Epidermal melanocyte (primary cell): Measurements from ENCODE around the gene CD86.
"Not testable (repeated sequence)": the region's sequence is repeated elsewhere in the genome, so short reads cannot be mapped to it uniquely, and the experiment has no call there.

Experiments
- DNase-seq: peaks from one replicate; pipeline ENCODE4 v3.0.0; 2011; ENCODE audit warnings: low spot score; ENCODE audit not compliant: insufficient read length

The CD86 gene, protein sequence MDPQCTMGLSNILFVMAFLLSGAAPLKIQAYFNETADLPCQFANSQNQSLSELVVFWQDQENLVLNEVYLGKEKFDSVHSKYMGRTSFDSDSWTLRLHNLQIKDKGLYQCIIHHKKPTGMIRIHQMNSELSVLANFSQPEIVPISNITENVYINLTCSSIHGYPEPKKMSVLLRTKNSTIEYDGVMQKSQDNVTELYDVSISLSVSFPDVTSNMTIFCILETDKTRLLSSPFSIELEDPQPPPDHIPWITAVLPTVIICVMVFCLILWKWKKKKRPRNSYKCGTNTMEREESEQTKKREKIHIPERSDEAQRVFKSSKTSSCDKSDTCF

DNA sequence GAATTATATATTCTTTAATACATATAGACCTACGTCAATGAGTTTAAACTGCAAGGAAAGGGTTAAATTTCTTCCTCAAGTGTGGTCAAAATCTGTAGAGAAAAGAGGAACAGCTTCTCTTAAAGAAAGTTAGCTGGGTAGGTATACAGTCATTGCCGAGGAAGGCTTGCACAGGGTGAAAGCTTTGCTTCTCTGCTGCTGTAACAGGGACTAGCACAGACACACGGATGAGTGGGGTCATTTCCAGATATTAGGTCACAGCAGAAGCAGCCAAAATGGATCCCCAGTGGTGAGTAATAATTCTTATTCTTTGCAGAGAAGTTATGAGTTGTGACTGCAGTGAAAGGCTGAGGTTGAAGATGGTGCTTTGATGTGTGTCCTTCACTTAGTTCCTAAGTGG lies at the start of gene CD86:
Gene CD86, plus strand, starts transcription at position 148 of the 400 bp plus-strand sequence. Its CDS starts 128 bp downstream, at position 276.
- no peak for DNase-seq

DNA sequence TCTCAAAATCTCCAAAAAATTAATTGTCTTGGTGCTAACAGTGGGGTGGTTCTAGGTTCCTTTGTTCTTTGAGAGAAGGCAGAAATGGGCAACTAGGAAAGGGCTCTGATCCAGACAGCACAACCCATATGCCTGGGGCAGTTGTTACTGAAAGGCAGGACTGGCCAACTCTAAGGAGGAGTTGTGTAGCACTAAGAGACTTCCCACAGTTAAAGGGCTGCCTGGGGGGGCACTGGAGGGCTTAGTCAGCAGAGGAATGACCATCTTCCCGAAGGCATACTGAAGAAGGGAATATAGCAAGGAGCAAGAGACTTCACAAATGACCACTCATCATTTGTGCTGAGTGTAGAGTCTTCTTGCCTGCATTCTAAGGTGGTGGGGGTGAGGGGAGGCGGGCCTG lies 48.9 kb upstream of the CD86 start:
- no peak for DNase-seq

DNA sequence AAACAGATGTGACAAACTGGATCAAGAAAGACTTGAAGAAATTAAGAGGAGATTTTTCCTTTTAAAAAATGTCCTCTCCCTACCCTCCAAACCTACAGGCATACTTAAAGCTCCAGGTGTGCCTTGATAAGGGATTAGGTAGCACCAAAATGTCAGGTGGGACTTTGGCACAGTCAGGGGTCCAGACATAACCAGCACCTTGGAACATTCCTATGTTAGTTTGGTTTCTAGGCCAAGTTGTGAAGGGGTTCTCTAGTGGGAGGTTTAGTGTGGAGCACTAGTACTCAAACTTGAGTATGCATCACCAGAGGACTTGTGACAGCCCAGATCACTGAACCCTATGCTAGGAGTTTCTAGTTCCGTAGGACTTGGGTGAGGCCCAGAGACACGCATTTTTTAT lies 47.0 kb upstream of the CD86 start:
- no peak for DNase-seq

DNA sequence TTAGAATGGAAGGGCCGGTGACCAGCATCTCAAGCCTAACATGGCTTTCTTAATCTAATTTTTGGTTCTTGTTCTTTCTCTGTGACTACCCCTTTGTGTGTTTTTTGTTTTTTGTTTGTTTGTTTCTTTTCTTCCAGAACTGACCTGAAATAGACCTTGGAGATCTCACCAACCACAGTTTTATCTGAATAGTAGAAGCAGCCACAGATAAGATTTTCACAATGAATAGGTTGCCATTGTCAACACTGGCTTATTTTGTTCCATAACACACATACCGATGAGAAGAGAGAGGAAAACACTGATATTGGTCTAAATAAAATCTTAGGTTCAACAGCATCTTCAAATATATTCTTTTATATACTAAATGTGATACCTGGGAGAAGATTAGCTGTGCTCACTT lies 44.7 kb upstream of the CD86 start:
- DNase-seq, result no peak

DNA sequence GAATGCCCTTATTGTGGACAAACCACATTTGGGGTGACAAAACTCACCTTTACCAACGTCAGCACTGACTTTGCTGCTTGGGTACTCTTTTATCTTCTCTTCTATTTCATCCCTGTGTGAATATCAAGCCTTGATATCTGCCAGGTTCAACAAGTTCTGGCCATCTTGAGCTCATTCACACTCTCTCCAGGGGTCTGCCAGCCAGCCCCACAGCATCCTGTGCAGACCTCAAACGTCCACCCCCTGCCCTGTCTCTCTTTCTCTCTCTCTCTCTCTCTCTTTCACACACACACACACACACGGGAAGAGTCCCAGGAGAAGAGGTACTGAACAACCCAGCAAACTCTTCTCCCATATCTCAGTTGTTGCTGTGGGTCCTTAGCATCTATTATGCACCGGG lies 43.8 kb upstream of the CD86 start:
- DNase-seq, result no peak

DNA sequence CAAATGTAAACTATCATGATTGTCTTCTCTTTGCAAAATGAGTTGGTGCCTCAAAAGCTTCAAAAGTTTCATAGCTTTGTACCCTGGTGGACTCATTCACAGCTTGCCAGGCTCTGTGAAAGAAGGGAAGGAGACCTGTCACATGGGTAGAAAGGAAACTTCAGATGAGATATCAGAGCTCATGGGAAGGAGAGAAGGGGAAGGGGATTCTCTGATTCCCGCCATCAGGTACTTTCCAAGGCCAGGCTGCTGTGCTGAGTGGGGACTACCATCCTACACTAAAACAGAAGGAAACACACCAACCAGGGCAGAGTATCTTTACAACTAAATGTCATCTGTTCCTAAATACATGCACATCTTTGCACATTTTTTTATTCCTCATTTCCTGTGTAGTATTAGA lies 42.3 kb upstream of the CD86 start:
- no peak for DNase-seq

DNA sequence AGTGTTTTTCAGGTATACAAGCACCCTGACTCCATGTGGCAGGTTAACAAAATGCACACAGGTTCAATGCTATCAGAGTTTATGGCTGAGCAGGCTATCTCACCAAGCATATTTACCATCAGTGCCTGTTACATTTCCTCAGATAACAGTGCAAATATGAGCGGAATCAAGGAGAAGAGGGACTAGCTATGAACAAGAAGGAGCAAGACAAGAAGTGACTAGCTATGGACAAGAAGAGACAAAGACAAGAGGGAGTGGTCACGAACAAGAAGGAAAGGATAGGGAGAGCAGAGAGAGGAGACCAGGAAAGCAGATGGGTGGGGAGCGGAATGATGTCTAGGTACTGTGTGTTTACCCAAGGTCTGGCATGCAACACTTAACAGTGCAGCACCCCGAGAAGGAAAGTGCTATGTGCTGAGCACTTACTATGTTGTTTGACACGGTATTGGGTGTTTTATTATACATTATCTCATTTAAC lies 41.7 kb upstream of the CD86 start:
- DNase-seq, result no peak

DNA sequence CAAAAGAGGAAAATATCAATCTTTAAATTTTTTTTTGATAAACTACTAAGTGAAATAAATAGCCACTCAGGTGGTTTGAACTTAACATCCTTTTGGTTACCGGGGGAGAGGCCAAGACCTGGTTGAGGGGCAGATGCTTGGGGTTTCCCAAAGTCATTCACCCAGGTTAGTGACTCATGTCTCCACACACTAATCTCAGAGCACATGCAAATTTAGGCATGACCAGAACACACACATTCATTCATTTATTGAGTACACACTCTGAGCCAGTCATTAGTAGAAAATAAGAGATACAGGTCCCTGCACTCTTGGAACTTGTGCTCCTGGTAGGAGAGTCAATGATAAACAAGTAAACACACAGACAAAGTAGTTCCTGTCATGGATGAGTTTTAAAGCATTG lies 40.4 kb upstream of the CD86 start:
- no peak for DNase-seq

DNA sequence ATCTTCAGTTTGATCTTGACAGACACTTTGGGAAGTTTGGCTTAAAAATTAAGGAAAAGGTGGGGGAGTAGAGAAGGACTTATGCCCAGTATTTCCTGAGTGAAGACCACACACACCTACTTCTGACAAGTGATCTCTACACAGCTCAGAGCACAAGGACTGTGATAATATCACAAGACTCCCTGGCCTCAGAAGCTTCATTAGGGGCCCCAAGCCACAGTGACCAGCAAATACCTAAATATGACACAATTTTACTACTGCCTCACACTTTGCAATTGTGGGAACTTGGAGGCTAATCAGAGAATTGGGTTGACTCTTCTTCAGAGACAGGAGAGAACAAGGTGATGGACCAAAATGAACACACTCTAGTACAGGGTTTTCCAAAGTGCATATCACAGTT lies 35.7 kb upstream of the CD86 start:
- no peak for DNase-seq

DNA sequence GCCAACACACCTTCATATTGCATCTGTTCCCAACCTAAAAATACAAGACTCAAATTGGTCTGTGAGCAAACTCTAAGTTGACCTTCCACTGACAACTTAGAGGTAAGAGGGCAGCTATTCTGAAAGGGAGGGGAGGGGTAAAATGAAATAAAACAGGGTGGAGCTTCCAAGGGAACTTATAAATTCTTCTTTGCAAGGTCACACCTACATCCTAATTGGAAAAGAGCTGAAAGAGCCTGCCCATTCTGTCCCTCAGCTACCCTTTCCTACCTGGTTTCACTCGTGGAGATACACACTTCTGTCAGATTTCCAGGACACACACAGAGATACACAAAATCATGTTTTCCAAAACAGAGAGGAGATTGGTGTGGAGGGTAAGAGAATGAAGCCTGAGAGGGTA lies 34.1 kb upstream of the CD86 start:
- DNase-seq, result no peak

DNA sequence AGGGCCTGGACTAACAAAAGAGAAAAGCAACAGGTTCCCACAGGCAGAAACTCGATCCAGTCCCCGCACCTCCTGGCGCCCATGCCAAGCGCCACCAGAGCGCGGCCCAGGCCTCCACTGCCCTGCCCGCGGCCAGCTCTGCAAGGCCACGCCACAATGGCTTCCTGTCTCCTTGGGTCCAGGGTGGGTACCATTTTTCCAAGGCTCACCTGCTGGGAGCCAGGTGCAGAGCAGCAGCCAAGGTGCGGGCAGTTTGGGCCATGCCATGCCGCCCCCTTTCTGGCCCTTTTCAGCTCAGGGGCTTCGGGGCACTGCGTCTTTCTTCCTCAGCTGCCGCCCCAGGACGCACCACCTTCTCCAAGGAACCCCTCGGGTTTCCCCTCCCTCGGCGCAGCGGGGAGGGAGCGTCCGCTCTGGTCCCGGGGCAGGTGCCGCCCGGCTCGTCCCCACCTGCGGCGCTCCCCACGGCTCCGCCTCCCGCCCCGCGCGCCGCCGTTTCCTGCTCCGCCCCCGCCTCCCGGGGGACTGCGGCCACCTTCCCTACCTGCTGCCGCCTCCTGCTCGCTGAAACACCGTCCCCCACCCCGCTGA lies 33.3 kb upstream of the CD86 start, which contains the start of gene ILDR1:
Gene ILDR1, minus strand, starts transcription at position 437 of the 591 bp plus-strand sequence. Its CDS starts 170 bp downstream, at position 267.
- DNase-seq, result no peak

DNA sequence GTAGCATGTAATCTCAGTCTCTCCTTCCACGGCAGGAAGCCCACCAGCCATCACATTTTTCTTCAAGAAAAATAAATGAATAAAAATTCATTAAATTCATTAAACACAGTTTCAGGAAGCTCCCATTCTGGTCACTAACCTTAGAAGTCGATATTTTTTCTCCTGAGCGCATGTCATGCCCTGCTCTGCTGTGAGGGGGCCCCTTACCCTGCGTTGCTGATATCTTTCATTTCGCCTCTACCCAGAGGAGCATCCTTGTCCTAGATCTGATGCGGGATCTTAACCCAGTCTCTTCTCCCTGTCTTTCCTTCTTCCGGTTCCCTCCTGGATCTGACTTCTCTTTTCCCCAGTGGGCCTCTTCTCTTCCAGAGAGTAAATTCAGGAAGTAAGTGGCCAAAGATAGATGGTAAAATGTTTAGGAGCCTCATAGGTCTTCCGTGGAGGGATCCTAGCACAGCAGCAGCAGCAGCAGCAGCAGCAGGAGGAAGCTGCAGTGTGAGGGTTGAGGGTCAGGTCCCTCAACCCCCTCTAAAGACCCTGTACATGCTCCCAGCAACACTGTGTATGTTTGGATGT lies 31.7 kb upstream of the CD86 start:
- DNase-seq, result no peak

DNA sequence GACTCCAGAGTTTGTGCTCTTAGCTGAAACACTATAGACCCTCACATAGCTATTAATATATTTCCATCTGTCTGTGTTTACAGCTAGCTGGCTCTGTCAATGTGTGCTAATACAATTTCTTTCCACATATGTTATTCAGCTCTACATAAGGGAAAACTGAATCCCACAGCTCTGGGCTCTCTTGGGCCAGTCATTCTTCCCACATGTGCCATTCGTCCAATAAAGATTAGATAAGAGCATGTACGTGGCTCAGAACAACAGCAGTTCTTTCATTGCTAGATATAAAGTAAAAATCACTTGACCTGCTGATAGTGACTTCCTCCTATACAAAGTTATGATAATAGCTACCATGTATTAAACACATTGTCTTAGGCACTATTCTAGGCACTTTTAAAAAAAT lies 30.4 kb upstream of the CD86 start:
- no peak for DNase-seq

DNA sequence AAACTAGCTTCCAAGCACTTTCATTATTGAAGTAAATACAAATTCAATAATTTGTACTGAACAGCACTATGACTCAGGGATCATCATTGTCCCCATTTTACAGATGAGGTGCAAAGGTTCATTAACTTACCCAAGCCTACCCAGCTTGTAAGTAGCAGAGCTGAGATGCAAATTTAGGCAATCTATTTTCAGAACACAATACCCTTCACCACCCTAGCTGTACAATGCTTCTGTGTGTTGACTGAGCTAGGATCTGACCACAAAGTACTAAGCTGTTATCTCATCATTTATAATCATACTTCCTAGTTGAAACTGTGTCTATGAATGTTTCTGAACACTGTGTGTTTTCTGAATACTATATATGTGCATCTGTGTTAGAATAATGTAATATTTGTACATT lies 29.9 kb upstream of the CD86 start:
- DNase-seq, result no peak

DNA sequence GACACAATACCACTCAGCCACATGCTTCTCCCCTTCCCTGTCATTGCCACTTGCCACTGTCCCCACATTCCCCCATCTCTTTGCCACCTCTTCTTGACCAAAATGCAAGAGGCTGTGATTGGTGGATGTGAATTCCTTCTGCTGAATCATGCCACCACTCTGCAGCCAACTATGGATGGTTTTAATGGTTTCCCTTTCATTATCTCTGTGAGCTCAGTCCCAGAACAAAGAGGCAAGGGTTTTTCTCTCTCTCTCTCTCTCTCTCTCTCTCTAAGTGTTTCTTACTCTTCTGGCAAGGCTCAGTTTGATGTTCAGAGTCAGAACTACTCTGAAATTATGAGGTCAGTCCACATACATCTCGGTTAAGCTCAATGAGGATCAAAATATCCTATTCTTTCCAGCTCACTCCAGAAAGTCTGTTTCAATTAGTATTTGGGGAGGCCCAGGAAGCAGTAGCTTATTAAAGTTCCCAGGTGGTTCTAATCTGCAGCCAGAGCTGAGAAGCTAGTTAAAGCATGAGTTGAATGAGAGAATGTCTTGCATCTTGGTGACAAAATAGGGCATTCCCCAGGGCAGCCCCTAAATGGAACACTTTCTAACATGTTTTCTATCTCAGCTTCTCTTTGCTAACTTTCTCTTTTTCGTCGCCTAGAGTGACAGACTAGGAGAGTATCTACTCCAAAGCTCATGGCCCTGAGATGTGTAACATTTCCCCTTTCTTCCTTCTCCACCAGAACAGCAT lies 24.6 kb upstream of the CD86 start:
- DNase-seq, result no peak

DNA sequence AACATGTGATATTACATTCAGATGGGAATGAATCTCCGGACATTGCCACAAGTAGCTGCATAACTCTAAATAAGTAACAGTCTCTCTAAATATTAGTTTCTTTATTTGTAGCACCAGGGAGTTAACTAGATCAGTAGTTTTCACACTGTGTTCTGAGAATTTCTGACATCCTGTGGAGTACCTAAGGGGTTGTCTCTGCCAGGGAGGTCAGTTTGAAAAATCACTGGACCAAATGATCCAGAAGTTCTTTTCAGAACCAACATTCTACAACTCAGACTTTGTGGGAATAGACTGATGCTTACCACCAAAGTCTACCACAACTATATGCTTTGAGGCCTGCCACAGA lies 24.1 kb upstream of the CD86 start:
- no peak for DNase-seq

DNA sequence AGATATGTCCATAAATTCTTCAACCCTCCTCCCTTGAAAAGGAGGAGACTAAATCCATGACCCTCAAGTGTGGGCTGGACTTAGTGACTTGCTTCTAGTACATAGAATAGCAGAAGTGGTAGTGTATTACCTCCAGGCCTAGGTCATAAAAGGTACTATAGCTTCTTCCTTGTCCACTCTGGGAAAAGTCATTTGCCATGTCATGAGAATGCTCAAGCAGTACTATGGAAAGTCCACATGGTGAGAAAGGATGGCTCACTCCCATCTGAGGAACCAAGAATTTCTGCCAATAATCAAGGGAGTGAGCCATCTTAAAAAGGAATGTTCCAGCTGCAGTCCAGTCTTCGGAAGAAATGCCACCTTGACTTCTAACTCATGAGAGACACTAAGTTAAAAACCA lies 22.6 kb upstream of the CD86 start:
- no peak for DNase-seq

DNA sequence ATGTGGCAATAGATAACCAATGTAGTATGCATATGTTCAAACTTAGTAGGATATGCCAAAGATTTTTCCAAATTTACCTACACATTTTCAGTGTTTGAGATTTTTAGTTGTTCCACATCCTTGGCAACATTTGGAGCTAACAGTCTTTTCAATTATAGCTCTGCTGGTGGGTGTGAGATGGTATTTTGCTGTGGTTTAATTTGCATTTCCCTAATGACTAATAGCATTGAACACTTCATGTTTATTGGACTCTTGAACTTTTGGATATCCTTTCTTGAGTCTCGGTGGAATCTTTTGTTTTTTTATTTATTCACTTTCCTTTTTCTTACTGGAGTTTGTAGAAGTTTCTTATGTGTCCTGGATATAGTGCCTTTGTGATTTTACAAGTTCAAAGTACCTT lies 22.1 kb upstream of the CD86 start:
- DNase-seq, result no peak

DNA sequence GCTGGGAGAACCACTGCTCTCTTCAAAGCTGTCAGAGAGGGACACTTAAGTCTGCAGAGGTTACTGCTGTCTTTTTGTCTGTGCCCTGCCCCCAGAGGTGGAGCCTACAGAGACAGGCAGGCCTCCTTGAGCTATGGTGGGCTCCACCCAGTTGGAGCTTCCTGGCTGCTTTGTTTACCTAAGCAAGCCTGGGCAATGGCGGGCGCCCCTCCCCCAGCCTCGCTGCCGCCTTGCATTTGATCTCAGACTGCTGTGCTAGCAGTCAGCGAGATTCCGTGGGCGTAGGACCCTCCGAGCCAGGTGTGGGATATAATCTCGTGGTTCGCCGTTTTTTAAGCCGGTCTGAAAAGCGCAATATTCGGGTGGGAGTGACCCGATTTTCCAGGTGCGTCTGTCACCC lies 7.9 kb upstream of the CD86 start:
- DNase-seq, result not testable (repeated sequence)

DNA sequence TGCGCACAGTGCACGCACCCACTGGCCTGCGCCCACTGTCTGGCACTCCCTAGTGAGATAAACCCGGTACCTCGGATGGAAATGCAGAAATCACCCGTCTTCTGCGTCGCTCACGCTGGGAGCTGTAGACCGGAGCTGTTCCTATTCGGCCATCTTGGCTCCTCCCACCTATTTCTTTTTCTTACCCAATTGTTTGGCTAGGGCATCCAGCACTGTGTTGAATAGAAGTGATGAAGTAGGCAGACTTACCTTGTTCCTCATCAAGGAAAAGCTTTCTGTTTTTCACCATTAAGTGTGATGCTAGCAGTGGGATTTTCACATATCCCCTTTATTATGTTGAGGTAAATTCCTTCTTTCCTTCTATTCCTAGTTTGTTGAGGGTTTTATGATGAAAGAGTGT lies 7.4 kb upstream of the CD86 start:
- DNase-seq, result not testable (repeated sequence)

DNA sequence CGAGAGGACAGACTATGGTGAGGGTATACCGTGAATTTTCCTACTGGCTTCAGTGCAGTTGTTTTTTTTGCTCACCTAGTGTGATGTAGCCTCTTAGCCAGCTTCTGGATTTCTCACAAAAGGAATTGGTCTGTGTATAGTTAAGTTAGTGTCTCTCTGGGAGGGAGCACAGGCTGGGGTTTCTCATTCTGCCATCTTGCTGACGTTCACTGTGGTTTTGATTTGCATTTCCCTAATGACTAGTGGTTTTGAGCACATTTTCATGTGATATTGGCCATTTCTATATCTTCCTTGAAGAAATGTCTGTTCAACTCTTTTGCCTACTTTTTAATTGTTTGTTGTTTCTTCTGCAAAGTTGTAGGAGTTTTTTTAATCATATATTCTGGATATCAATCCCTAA lies 2.2 kb upstream of the CD86 start:
- DNase-seq, result no peak

DNA sequence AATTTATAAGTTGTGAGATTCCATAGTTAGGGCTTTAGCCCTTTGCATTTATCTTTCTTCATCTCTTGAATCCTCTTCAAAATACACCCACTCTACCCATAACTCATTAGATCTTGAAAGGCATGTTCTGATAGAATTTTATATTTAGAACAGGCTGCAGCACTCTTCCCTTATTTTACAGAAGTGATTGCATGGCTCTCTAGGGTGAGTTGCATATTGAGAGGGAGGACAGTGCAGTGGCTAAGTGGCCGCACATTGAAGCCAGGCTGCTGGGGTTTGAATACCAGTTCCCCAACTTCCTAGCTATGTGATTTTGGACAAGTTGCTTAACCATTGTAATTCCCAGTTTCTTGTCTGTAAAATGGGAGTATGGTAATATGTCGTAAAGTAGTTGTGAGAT lies 2.5 kb downstream of the CD86 start:
- no peak for DNase-seq
